HepG2 (cell line): ENCODE data around the gene INPP1. TPM values are rescaled to one million over a fixed set of nuclear protein-coding genes. Genes with fewer than 3 reads are reported as not detected.

Source experiments
- ATF1 ChIP-seq: IDR thresholded peaks from 2 replicates; pipeline ENCODE4 v1.6.1; 2016; ENCODE audit warnings: mild to moderate bottlenecking, control low read depth
- CBFB ChIP-seq: sonication (generic); formaldehyde crosslinking; IDR thresholded peaks from 2 replicates; pipeline ENCODE4 v1.4.0; 2020; ENCODE audit warnings: missing genetic modification reagents
- CCAR2 ChIP-seq: fragments of 200-400 bp; formaldehyde crosslinking; optimal IDR thresholded peaks from 2 replicates; pipeline ENCODE3; 2018; ENCODE audit warnings: low read depth, mild to moderate bottlenecking, low read length, moderate library complexity
- ERF ChIP-seq: IDR thresholded peaks from 2 replicates; pipeline ENCODE4 v1.6.1; 2018; ENCODE audit warnings: missing biosample characterization, missing genetic modification reagents
- HOXA5 ChIP-seq: sonication (generic); formaldehyde crosslinking; IDR thresholded peaks from 2 replicates; pipeline ENCODE4 v1.4.0; 2020; ENCODE audit warnings: missing genetic modification reagents
- KAT7 ChIP-seq: IDR thresholded peaks from 2 replicates; pipeline ENCODE4 v1.6.1; 2018; ENCODE audit warnings: borderline replicate concordance, missing compliant biosample characterization
- KDM2A ChIP-seq: sonication (generic); formaldehyde crosslinking; IDR thresholded peaks from 2 replicates; pipeline ENCODE4 v1.4.0; 2020; ENCODE audit warnings: low read depth, missing genetic modification reagents, borderline replicate concordance
- KMT2A ChIP-seq: sonication (generic); formaldehyde crosslinking; IDR thresholded peaks from 2 replicates; pipeline ENCODE4 v1.4.0; 2020; ENCODE audit warnings: missing genetic modification reagents
- NFATC3 ChIP-seq: sonication (generic); formaldehyde crosslinking; IDR thresholded peaks from 2 replicates; pipeline ENCODE4 v1.5.1; 2020; ENCODE audit warnings: mild to moderate bottlenecking, missing genetic modification reagents
- PAWR ChIP-seq: sonication (generic); formaldehyde crosslinking; IDR thresholded peaks from 2 replicates; pipeline ENCODE4 v1.4.0; 2020; ENCODE audit warnings: missing genetic modification reagents, mild to moderate bottlenecking, borderline replicate concordance
- POLR2G ChIP-seq: fragments of 200-400 bp; formaldehyde crosslinking; IDR thresholded peaks from 2 replicates; pipeline ENCODE4 v1.6.1; 2018; ENCODE audit warnings: mild to moderate bottlenecking, low read depth, low read length, moderate library complexity
- RELA ChIP-seq: sonication (generic); formaldehyde crosslinking; IDR thresholded peaks from 2 replicates; pipeline ENCODE4 v1.4.0; 2020; ENCODE audit warnings: missing genetic modification reagents
- RXRA ChIP-seq: sonication (generic); formaldehyde crosslinking; IDR thresholded peaks from 2 replicates; pipeline ENCODE4 v1.5.1; 2020; ENCODE audit warnings: missing genetic modification reagents
- SMAD3 ChIP-seq: sonication (generic); formaldehyde crosslinking; IDR thresholded peaks from 2 replicates; pipeline ENCODE4 v1.4.0; 2020; ENCODE audit warnings: missing genetic modification reagents
- ZNF136 ChIP-seq: sonication (generic); formaldehyde crosslinking; IDR thresholded peaks from 2 replicates; pipeline ENCODE4 v1.8.1; 2022; ENCODE audit warnings: low read depth, mild to moderate bottlenecking, moderate library complexity, missing genetic modification reagents
- ZNF180 ChIP-seq: sonication (generic); formaldehyde crosslinking; IDR thresholded peaks from 2 replicates; pipeline ENCODE4 v1.4.0; 2020; ENCODE audit warnings: low read depth, missing genetic modification reagents, borderline replicate concordance
- ZSCAN29 ChIP-seq: sonication (generic); formaldehyde crosslinking; conservative IDR thresholded peaks from 2 replicates; pipeline ENCODE4 v1.4.0; 2020; ENCODE audit warnings: mild to moderate bottlenecking, missing genetic modification reagents
- ZSCAN31 ChIP-seq: sonication (generic); formaldehyde crosslinking; IDR thresholded peaks from 2 replicates; pipeline ENCODE4 v1.5.0; 2020; ENCODE audit warnings: low read depth, mild to moderate bottlenecking, missing genetic modification reagents
- polyA plus RNA-seq, 8 experiments: library from polyadenylated mRNA; depleted of rRNA in 3 of 8; stranded (reverse) in 7 of 8; unstranded in 1 of 8; fragments of >200 nt; fragmentation: Illumina TruSeq in 4 of 8; extraction: Trizol in 4 of 8; gene quantifications; 2 replicates each; pipeline versions ENCODE4 v1.2.1 to v1.2.3, GENCODE V29; 2011 to 2016; ENCODE audit warnings: low read depth in 4 of 8, missing spikeins in 1 of 8, mixed read lengths in 1 of 8; ENCODE audit not compliant: insufficient read depth in 1 of 8
- total RNA-seq, 5 experiments: library from RNA; depleted of rRNA; stranded (reverse); fragments of >200 nt; fragmentation: Illumina TruSeq; extraction: Trizol; gene quantifications; 2 replicates each; pipeline ENCODE4 v1.2.3, GENCODE V29; 2016; ENCODE audit warnings: low read depth in 1 of 5
- TF ChIP-seq, protein P1 (sequence below): sonication (generic); formaldehyde crosslinking; IDR thresholded peaks from 2 replicates; pipeline ENCODE4 v1.8.0; 2022; ENCODE audit warnings: missing genetic modification reagents, low read depth, mild to moderate bottlenecking, borderline replicate concordance
- TF ChIP-seq, protein P2 (sequence below): sonication (generic); formaldehyde crosslinking; IDR thresholded peaks from 2 replicates; pipeline ENCODE4 v1.5.1; 2020; ENCODE audit warnings: mild to moderate bottlenecking, moderate library complexity, missing genetic modification reagents
- TF ChIP-seq, protein P3 (sequence below): sonication (generic); formaldehyde crosslinking; IDR thresholded peaks from 2 replicates; pipeline ENCODE4 v1.4.0; 2020; ENCODE audit warnings: mild to moderate bottlenecking, missing genetic modification reagents
- TF ChIP-seq, protein P4 (sequence below): sonication (generic); formaldehyde crosslinking; IDR thresholded peaks from 2 replicates; pipeline ENCODE4 v1.5.0; 2020; ENCODE audit warnings: mild to moderate bottlenecking, missing genetic modification reagents
- TF ChIP-seq, protein P5 (sequence below): sonication (generic); formaldehyde crosslinking; IDR thresholded peaks from 2 replicates; pipeline ENCODE4 v1.8.1; 2023; ENCODE audit warnings: mild to moderate bottlenecking, moderate library complexity, missing genetic modification reagents

The INPP1 gene
- total and polyA plus RNA-seq, 2 of the 13 experiments (the other 11 are each of a cell fraction or from before 2014, with no cell fraction given) = 10.0 to 13.3 TPM

DNA sequence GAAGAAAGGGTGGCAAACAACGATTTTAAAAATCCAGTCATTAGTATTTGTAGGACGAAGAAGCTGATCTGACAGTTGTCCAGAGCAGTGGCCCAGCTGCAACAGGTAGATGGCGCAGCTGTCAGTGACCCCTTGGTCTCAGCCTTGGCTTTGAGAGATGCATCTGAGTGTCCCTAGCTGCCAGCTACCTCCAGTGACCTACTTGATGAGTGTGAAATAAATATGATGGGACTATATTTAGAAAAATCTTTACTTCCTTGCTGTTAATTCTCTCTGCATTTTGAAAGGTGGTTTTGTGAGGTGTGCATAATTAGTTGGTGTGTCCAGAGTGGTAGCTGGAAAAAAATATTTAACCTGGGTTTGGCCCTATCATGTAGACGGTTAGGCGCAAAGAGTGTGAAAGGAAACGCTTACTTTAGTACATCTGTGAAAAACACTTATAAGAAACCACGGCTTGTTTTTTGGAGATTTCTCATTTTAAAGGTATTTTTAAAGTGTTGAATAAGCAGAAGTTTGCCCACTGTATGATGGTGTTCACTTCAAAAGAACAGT is 963 bp downstream of the INPP1 start (continued):
- peak; percentile 62 for TF ChIP-seq KDM2A
- TF ChIP-seq ZSCAN31 = no peak
- 0 out of 2 replicates have a peak, but pooled peaks have one; percentile 9 for TF ChIP-seq PAWR (CRISPR knock-in tag)
- no peak for TF ChIP-seq ZNF180
- TF ChIP-seq HOXA5 = no peak; the same call in 1 of the 2 replicates
- TF ChIP-seq ATF1 = no peak
- 0 out of 2 replicates have a peak, but pooled peaks have one; percentile 12 for TF ChIP-seq NFATC3 (CRISPR knock-in tag)
- TF ChIP-seq, protein P1, sequence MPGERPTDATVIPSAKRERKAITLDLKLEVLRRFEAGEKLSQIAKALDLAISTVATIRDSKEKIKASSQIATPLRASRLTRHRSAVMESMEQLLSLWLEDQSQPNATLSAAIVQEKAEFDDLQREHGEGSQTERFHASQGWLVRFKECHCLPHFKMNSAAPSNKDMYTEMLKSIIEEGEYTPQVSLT (CRISPR knock-in tag) = no peak
- TF ChIP-seq RXRA (CRISPR knock-in tag) = peak; percentile 7; the same call in 1 of the 2 replicates
- TF ChIP-seq KMT2A (CRISPR knock-in tag) = peak; percentile 74; the same call in 1 of the 2 replicates
- TF ChIP-seq ZNF136 (CRISPR knock-in tag) = peak; percentile 35; the same call in 1 of the 2 replicates
- TF ChIP-seq SMAD3 (CRISPR knock-in tag) = 0 out of 2 replicates have a peak, but pooled peaks have one; percentile 48
- peak; percentile 15; the same call in 1 of the 2 replicates for TF ChIP-seq KAT7 (CRISPR knock-in tag)
- TF ChIP-seq CBFB = no peak
- 0 out of 2 replicates have a peak, but pooled peaks have one; percentile 11 for TF ChIP-seq RELA (CRISPR knock-in tag)
- TF ChIP-seq POLR2G = peak; percentile 16; the same call in 1 of the 2 replicates
- no peak for TF ChIP-seq CCAR2
- TF ChIP-seq ZSCAN29 (CRISPR knock-in tag) = 0 out of 2 replicates have a peak, but pooled peaks have one; percentile 29
- TF ChIP-seq, protein P2, sequence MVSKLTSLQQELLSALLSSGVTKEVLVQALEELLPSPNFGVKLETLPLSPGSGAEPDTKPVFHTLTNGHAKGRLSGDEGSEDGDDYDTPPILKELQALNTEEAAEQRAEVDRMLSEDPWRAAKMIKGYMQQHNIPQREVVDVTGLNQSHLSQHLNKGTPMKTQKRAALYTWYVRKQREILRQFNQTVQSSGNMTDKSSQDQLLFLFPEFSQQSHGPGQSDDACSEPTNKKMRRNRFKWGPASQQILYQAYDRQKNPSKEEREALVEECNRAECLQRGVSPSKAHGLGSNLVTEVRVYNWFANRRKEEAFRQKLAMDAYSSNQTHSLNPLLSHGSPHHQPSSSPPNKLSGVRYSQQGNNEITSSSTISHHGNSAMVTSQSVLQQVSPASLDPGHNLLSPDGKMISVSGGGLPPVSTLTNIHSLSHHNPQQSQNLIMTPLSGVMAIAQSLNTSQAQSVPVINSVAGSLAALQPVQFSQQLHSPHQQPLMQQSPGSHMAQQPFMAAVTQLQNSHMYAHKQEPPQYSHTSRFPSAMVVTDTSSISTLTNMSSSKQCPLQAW (CRISPR knock-in tag) = peak; percentile 30; the same call in 1 of the 2 replicates
- TF ChIP-seq, protein P3, sequence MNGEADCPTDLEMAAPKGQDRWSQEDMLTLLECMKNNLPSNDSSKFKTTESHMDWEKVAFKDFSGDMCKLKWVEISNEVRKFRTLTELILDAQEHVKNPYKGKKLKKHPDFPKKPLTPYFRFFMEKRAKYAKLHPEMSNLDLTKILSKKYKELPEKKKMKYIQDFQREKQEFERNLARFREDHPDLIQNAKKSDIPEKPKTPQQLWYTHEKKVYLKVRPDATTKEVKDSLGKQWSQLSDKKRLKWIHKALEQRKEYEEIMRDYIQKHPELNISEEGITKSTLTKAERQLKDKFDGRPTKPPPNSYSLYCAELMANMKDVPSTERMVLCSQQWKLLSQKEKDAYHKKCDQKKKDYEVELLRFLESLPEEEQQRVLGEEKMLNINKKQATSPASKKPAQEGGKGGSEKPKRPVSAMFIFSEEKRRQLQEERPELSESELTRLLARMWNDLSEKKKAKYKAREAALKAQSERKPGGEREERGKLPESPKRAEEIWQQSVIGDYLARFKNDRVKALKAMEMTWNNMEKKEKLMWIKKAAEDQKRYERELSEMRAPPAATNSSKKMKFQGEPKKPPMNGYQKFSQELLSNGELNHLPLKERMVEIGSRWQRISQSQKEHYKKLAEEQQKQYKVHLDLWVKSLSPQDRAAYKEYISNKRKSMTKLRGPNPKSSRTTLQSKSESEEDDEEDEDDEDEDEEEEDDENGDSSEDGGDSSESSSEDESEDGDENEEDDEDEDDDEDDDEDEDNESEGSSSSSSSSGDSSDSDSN (CRISPR knock-in tag) = peak; percentile 18; the same call in 1 of the 2 replicates
- TF ChIP-seq, protein P4, sequence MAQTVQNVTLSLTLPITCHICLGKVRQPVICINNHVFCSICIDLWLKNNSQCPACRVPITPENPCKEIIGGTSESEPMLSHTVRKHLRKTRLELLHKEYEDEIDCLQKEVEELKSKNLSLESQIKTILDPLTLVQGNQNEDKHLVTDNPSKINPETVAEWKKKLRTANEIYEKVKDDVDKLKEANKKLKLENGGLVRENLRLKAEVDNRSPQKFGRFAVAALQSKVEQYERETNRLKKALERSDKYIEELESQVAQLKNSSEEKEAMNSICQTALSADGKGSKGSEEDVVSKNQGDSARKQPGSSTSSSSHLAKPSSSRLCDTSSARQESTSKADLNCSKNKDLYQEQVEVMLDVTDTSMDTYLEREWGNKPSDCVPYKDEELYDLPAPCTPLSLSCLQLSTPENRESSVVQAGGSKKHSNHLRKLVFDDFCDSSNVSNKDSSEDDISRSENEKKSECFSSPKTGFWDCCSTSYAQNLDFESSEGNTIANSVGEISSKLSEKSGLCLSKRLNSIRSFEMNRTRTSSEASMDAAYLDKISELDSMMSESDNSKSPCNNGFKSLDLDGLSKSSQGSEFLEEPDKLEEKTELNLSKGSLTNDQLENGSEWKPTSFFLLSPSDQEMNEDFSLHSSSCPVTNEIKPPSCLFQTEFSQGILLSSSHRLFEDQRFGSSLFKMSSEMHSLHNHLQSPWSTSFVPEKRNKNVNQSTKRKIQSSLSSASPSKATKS = no peak
- TF ChIP-seq, protein P5, sequence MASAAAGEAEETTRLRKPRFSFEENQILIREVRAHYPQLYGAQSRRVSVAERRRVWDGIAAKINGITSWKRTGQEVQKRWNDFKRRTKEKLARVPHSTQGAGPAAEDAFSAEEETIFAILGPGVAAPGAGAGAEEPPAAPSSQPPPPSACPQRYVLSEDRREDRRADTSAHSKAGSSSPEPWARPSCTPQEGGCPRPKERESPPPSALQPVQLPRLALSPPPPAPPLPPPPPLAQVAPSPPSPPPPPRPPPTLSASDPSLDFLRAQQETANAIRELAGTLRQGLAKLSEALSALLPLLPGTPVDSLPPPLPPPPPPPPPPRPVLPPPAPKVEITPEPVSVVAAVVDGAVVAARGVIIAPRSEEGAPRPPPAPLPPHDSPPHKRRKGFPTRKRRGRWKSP (CRISPR knock-in tag) = 0 out of 2 replicates have a peak, but pooled peaks have one; percentile 10
- no peak for TF ChIP-seq ERF (CRISPR knock-in tag)
